Stimulated activated CD4-positive, alpha-beta T cell treated with anti-CD3 and anti-CD28 coated beads, Interleukin-2, amount 100 ng/mL, for 24 hours (primary cell): ENCODE measurements around the gene ARHGAP25.

ENCODE experiments used
- DNase-seq, 2 donors: peaks; one replicate each; pipeline ENCODE4 v3.0.0-alpha.2; 2020

The ARHGAP25 gene

GRCh38 chr2:68768461-68768860, 33.9 kb downstream of the ARHGAP25 start:
- DNase-seq: no peak

- no peak for DNase-seq
These were observed 34.3 kb downstream of the ARHGAP25 start for GRCh38 chr2:68768951-68769350.

GRCh38 chr2:68769586-68770270, 35.1 kb downstream of the ARHGAP25 start:
- DNase-seq: no peak

- DNase-seq: no peak
These were observed 35.9 kb downstream of the ARHGAP25 start for GRCh38 chr2:68770271-68771111.

GRCh38 chr2:68771211-68771751, 36.7 kb downstream of the ARHGAP25 start:
- no peak for DNase-seq

GRCh38 chr2:68772109-68772508, 37.5 kb downstream of the ARHGAP25 start:
- DNase-seq: no peak

GRCh38 chr2:68774569-68775271, 40.1 kb downstream of the ARHGAP25 start:
- peak; percentile 55 to 62 for DNase-seq

- no peak for DNase-seq
These were observed 40.7 kb downstream of the ARHGAP25 start for GRCh38 chr2:68775272-68775842.

- no peak for DNase-seq
These were observed 41.5 kb downstream of the ARHGAP25 start for GRCh38 chr2:68776124-68776523.

- DNase-seq: no peak
These were observed 45.0 kb downstream of the ARHGAP25 start for GRCh38 chr2:68779595-68779994.

- no peak for DNase-seq
These were observed 49.6 kb downstream of the ARHGAP25 start for GRCh38 chr2:68784188-68784587.

GRCh38 chr2:68784915-68785314, 50.3 kb downstream of the ARHGAP25 start:
- DNase-seq: no peak

GRCh38 chr2:68787356-68787755, 52.7 kb downstream of the ARHGAP25 start:
- no peak for DNase-seq

GRCh38 chr2:68789603-68790002, 55.0 kb downstream of the ARHGAP25 start:
- peak; percentile 51 to 58 for DNase-seq

GRCh38 chr2:68790600-68790999, 56.0 kb downstream of the ARHGAP25 start:
- DNase-seq: no peak

- DNase-seq: no peak
These were observed 57.3 kb downstream of the ARHGAP25 start for GRCh38 chr2:68791914-68792313.

- no peak for DNase-seq
These were observed 58.1 kb downstream of the ARHGAP25 start for GRCh38 chr2:68792751-68793150.

- DNase-seq: no peak
These were observed 61.8 kb downstream of the ARHGAP25 start for GRCh38 chr2:68796295-68796905.

- no peak for DNase-seq
These were observed 64.0 kb downstream of the ARHGAP25 start for GRCh38 chr2:68798569-68798968.

- DNase-seq: no peak
These were observed 64.8 kb downstream of the ARHGAP25 start for GRCh38 chr2:68799140-68800026.

- no peak for DNase-seq
These were observed 65.4 kb downstream of the ARHGAP25 start for GRCh38 chr2:68800027-68800401.

GRCh38 chr2:68800517-68800916, 65.9 kb downstream of the ARHGAP25 start:
- DNase-seq: no peak
